HG03280 (cell line): ENCODE results near the gene EIF4E2.
"Not testable (repeated sequence)": the region's sequence is repeated elsewhere in the genome, so short reads cannot be mapped to it uniquely, and the experiment has no call there.

ENCODE experiments used
- ATAC-seq: cut with Tn5 transposase; IDR thresholded peaks from one replicate; pipeline ENCODE4 v1.9.1; 2021; ENCODE audit warnings: mild to moderate bottlenecking, moderate library complexity; ENCODE audit not compliant: unreplicated experiment

The EIF4E2 gene

DNA sequence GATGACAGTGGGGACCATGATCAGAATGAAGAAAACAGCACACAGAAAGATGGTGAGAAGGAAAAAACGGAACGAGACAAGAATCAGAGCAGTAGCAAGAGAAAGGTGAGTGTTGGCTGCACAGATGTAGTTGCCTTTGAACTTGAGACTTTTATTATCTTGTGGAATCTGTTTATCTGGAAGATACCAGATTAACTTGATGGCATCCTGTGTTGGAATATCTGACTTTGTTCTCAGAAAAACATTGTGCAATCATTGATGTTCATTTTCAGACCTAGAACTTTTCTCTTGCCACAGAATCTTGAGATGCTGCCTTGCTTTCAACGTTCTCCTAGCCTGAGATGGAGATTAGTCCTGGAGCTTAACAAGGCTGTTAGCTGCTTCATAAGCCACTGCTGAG is 5.9 kb downstream of the EIF4E2 start:
- ATAC-seq, result no peak

DNA sequence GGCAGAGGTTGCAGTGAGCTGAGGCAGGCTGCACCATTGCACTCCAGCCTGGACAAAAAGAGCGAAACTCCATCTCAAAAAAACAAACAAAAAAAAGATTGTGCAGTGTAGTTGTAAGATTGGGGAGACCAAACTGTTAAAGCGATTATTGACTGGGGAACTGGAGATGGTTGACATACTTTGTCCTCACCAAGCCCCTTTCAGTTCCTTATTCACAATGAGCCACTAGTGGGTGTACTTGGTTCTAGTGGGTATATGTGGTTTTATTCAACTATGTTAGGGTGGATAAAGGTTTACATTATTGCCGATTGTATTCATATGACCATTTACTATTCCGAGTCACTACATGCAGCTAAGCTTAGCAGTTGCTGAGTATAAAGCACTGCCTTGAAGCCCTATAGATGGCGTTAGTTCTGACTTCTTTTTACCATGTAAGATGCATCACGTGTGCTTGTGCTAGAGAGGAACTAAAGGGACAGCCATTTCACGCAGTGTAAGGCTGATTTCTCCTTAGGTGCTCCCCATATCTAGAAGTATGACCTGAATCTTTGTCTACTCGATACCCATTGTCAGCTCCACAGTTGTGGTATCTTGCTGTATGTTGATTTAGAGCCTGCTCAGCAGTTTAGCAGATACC is 12.1 kb downstream of the EIF4E2 start:
- no peak for ATAC-seq

DNA sequence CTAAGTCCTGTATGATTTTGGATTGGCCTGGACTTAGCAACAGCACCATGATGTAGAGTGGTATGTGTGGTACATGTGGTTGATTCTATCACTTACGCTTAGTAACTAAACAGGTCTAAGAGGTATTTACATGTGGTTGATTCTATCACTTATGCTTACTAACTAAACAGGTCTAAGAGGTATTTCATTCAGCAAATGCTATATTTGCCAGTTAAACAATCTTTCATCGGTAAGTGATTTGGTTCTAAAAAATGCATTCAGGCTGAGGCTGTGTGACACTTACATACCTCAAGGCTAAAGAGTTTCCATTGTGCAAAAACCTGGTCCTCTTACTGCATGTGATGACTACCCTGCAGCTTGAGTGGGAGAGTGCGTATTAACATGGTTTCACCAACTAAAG is 13.1 kb downstream of the EIF4E2 start:
- no peak for ATAC-seq

DNA sequence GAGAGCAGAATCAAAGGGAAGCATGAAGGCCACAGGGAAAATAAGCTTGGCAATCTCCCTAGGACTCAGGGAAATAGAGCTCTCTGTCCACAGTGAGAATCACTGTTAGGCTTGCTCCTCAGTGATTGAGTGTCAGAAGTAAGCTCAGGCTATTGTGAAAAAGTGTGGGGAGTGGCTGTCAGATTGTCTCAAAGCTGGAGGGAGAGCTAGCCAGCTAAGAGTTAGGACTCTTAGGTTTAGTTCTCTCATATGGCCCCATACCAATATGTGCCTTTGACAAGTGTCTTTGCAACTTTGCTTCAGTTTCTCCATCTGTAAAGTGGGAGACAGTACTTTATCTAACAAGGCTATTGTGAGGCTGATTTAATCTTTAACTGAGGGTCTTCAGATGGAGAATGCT is 17.2 kb downstream of the EIF4E2 start:
- ATAC-seq, result no peak

DNA sequence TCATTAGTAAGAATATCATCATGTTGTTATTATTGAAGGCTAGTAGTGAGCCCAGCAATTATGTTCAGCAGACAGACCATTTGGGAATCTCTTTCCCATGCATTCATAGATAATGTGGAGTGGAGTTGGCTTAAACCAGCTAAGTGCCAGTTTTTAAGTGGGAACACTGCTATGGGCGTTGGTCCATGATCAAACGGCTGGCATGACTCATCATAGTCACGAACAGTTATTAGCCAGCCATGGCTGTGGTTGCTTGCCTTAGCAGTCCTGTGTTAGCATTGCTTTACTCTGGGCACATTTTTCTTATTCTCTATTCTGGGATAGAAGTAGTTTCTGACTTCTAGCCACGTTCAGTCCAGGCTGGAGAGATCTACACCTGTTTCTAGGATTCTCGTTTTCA is 17.7 kb downstream of the EIF4E2 start:
- ATAC-seq, result no peak

DNA sequence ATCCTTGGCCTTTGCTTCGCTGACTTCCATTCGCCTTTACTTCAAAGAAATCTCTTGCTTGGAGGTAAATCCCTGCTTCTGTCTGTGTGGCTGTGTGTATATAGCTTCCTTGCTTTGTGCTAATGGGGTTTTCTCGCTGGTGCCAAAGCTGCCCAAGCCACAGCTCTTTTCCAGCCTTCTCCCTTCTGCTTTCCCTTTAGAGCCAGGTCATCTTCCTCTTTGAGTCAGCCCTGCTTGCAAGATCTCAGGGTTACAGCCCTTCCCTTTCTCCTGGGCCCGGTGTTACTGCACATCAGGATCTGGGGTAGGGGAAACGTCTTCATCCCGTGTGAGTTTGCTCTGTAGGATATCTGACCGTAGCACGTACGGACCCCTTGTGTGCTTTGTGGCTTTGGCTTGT is 19.1 kb downstream of the EIF4E2 start:
- ATAC-seq, result no peak

DNA sequence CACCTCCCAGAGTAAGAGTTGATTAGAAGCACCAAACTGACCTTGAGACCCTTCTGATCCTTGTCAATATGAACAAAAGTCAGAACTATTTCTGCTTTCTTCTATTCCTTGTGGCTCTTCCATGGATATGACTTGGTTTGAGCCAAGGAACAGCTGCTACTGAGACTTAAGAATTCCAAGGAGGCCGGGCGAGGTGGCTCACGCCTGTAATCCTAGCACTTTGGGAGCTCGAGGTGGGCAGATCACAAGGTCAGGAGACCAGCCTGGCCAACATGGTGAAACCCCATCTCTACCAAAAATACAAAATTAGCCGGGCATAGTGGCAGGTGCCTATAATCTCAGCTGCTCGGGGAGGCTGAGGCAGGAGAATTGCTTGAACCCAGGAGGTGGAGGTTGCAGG is 20.0 kb downstream of the EIF4E2 start:
- ATAC-seq, result not testable (repeated sequence)

DNA sequence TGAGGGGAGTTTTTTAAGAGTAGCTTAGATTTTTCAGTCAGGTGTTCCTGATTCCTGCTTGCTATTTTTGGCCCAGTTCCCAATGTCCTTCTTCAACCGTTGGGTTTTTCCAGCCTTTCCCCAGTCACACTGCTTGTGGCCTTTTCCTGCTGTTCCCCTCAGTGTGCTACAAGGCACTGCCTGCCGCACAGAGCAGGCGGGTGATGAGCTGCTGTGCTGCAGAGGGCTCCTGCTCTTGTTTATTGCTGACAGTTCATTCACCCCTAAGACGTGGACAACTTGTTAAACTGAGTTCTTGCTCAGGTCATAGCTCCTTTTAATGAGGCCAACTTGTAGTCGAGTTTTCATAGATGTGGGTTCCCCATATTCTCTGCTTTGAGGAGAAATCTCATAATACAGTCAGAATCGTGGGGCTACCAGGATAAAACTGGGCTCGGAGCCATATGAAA is 20.6 kb downstream of the EIF4E2 start:
- ATAC-seq, result no peak

DNA sequence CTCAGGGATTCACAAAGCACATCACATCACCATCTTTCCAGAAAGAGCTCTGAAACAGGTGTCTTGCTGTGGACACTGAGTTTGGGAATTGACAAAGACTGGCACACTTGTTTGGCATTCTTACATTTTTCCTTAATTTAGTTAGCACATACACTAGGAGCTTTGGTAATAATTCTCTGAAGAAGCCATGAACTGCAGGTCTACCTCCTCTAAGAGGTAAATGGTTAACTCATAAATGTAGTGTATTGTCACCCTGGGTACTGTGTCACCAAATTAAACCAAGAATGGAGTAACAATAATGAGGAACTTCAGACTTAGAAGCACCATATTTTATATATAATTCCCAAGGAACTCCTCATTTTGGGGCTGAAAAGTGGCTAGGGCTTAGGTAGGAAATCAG is 22.6 kb downstream of the EIF4E2 start:
- no peak for ATAC-seq

DNA sequence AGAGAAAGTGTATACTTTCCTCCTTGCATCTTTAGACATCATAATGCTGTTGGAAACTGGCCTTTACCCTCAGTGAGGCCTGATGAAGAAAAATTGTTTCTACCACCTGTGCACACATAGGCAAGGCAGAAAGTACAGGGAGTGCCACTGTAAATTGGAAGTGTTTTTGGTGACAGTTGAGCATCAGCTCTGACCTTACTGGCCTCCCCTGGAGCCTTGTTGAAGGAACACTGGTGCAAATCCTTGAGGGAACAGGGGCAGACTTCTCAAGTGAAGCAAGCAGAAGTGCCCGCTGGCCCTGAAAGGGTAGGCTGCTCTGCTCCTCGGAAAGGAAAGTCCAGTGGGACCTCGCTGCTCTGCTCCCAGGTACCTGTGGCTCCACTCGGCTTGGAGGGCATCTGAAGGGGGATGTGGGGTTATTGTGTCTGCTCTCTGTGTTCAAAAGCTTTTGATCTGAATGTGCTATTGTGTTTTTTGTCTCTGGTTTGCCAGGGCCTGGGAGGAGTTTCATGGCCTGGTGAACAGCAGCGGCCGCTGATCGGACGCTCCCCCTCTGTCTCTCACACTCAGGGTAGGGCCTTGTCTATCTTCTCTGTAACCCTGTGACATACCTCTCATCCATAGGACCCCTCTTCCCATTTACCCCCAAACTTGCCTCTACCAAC is 23.4 kb downstream of the EIF4E2 start:
- ATAC-seq, result no peak

DNA sequence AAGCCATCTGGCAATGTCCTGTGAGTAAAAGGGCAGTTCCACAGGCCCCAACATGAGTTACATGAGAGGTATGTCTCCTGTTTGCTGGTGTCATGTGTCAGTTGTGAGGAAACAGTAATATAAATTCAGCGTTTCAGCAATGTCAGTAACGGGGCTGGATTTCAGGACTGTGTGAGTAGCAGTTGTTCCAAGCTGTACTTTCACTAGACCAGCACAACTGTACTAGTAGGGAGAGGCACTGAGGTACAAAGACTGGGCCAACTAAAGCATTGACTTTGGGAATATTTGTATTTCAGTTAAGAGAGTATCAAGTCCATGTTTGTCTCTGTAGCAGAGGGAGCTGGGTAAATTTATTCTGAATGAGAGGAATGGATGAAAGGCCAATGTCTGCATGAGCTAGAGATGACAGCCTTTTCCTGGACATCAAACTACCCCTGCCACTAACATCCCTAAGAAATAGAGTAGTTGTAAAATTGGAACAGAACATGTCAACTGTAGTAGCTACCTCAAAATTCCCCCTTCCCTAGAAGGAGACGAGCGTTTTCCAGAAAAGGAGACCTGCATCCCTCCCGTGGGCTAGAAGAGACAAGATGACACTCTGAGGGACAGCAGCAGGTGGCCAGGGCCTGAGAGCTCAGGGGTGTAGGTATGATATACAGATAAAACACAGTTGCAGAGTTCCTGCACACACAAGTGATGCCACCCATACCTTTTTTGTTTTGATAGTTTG is 24.4 kb downstream of the EIF4E2 start:
- ATAC-seq, result no peak

DNA sequence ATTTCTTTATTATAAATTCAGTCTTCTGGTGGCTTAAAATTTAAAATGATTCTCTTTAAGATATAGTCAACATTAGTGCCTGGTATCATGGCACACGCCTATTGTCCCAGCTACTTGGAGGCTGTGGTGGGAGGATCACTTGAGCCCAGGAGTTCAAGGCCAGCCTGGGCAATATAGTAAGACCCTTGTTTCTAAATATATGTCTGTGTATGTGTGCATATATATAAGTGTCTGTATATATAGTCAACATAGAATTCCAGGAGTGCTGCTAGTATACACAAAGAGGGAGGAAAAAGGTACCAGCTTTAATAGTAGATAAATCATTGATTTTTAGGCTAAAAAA is 24.9 kb downstream of the EIF4E2 start:
- no peak for ATAC-seq

DNA sequence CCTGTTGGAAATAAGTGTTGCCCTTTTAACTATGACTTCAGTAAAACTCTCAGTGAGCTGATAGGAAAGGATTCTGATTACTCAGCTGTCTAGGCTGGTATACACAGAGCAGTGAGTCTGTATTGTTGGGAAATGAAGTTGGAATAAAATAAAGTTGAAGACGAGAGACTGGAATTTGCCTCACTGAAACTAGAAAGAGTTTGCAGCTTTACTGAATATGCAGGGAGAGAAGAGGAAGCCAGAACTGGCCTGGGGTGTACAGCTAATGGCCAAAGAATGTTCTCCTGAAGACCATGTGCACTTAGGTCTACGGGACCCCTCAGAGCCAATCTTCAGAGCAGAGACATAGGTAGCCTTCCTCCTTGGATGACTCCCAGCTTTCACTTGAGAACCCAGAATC is 26.5 kb downstream of the EIF4E2 start:
- no peak for ATAC-seq

DNA sequence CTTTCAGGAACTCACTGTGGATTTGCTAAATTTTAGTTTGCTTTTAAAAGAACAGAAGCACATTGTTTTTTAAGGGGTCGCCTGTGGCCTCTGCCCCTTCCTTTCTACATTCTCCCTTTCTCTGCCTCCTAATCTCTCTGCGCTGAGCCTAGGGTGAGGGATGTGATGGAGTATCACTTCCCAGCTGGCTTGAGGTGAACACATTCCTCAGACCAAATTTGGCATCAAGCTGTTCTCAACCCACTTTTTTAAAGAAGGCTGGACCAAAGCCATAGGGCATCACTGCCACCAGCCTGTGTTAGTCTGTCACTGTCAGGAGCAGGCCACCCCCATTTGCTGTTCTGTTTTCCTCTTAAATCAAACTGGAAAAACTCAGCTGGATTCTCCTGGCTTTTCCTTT is 27.4 kb downstream of the EIF4E2 start:
- ATAC-seq, result no peak

DNA sequence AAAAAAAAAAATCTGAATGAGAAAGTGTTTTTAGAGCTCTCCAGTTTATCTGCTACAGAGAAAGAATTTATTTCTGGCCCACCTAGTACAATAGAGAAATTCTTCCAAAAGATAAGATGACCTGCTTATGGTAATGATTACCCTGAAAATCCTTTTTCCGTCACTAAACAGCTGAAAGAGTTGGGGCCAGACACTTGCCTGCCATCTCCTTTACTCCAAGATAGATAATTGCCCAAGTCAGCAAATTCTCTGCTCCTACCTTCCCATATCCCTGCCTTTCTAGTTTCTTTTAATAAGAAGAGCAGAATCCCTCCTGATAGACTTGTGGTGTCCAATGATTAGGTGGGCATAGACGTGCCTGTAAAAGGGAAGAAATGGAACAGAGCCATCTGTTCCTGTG is 28.1 kb downstream of the EIF4E2 start:
- no peak for ATAC-seq

DNA sequence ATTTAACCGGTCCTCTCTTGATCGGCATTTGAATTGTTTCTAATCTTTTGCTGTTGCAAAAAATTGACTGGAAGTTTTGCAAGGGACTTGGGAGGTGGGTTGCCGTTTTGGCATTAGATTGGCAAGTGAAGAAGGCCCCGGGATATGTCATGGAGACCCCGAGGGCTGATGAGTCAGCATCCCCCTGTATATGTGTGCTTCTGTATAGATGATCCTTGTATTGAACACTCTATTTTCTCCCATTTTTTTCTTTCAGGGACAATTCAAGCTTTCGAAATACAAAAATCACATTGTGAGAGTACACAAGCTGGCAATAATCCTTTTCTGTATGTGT is 30.1 kb downstream of the EIF4E2 start:
- no peak for ATAC-seq

DNA sequence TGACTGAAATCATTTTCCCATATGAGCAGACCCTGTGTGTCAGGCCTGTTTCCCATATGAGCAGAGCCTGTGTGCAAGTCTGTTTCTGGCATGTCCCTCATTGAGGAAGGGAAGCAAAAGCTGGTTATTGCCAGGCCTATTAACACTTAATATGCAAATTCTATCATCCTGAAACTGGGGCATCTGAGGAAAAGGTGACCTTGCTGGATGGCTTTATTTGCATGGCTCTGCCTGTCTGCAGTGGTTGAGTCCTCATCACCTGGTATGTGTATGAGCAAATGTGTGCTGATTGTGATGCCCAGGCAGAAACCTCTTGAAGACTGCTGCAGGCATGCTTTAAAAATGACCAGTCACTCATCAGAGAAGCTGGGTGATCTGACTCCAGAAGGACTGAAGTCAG is 31.2 kb downstream of the EIF4E2 start:
- ATAC-seq, result no peak

DNA sequence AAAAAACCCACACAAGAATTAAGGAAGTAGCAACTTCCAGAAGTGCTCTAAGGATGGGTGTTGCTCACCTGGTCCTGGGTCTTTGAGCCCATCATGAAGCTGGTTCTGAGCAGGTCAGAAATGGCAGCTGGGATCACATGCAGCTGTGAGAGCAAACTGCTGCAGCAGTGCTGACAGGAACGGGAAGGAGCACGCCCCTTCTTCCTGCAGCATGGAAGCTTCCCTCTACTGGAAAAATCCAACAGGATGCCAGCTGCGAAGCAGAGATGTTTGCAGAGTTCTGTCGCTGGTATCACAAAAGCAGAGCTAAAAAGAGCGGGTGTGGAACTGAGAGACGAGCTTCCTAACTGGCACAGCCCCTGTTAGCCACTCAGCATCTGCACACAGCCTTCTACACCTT is 33.7 kb downstream of the EIF4E2 start:
- no peak for ATAC-seq

DNA sequence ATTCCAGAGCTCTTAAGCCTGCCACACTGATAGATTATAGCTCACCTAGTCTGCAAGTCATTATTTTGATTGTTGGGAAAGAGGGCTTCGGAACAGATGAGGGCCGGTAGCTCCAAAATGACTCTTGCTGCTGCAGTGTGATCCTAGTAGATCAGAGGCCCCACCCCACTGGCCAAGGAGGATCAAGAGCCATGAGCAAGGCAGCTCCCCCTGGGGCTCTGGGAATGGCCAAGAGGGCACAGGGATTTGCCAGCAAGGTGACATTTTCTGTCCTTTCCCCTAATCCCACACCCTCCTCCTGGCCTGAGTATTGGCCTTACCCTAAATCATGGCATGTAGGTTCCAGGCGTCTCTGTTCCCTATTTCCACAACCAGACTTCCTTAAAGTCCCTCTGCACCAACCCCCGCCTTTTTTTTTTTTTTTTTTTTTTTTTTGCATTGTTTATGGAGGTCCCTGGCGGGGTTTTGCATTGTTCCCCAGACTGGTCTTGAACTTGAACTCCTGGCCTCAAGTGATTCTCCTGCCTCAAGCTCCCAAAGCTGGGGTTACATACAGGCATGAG is 36.5 kb downstream of the EIF4E2 start:
- no peak for ATAC-seq

DNA sequence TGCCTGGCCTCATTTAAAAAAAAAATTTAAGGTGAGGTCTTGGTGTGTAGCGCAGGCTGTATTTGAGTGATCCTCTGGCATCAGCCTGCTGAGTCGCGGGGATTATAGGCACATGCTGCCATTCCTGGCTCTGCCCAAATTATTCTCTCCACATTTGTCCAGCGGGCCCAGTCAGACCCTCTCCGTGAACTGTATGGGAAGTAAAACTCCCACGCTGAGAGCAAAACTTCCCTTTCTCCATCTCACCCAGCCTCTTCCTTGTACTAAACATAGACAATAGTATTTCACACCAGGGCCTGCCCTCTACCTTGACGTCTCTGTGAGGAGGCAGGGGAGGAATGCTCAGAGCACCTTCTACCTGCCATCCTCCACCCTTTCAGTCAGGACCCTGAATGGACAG is 37.0 kb downstream of the EIF4E2 start:
- ATAC-seq, result no peak

DNA sequence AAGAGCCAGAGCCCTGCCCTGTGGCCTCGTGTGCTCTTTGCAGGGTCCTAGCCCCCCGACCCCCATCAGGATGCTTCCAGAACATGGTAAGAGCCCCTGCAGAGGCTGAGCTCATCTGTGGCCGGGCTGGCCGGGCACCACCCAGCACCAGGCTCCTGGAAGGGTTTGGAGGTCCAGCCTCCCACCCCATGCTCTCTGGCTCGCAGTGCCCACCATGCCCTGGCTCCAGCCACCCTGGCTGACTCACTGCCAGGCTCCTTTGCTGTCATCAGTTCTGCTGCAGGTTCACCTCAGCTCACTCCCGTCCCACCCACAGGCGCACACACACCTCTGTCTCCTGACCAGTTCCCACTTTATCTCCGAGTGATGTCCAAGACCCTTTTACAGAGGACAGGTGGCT is 37.5 kb downstream of the EIF4E2 start:
- no peak for ATAC-seq
